H9 (cell line): Measurements from ENCODE around the gene UBE2D2. TPM values are rescaled to one million over a fixed set of nuclear protein-coding genes. Genes with fewer than 3 reads are reported as not detected.

Experiments
- DNase-seq: peaks from one replicate; pipeline ENCODE4 v3.0.0-alpha.2; 2017
- H2AFZ ChIP-seq: one replicate; pipeline ENCODE4 v1.6.1; 2013; ENCODE audit warnings: mild to moderate bottlenecking, low read length, control low read depth, moderate library complexity
- H2AK5ac ChIP-seq: 2 replicates; pipeline ENCODE4 v1.6.1; 2013; ENCODE audit warnings: low read length, control low read depth, mixed read lengths; ENCODE audit not compliant: insufficient read length
- H2BK120ac ChIP-seq: one replicate; pipeline ENCODE4 v1.6.1; 2013; ENCODE audit warnings: low read depth, mild to moderate bottlenecking, low read length, control low read depth, inconsistent platforms; ENCODE audit not compliant: poor library complexity, severe bottlenecking
- H2BK12ac ChIP-seq: 2 replicates; pipeline ENCODE4 v1.6.1; 2013; ENCODE audit warnings: low read length, control low read depth, mixed read lengths, low read depth; ENCODE audit not compliant: insufficient read length
- H2BK15ac ChIP-seq: 2 replicates; pipeline ENCODE4 v1.6.1; 2013; ENCODE audit warnings: low read depth, low read length, control low read depth
- H2BK20ac ChIP-seq: one replicate; pipeline ENCODE4 v1.6.1; 2013; ENCODE audit warnings: low read depth, mild to moderate bottlenecking, low read length, control low read depth, inconsistent platforms; ENCODE audit not compliant: poor library complexity, severe bottlenecking
- H2BK5ac ChIP-seq: 2 replicates; pipeline ENCODE4 v1.6.1; 2013; ENCODE audit warnings: low read length, control low read depth, mixed read lengths; ENCODE audit not compliant: insufficient read length
- H3K14ac ChIP-seq: 2 replicates; pipeline ENCODE4 v1.6.1; 2013; ENCODE audit warnings: low read length, control low read depth; ENCODE audit not compliant: insufficient read depth
- H3K18ac ChIP-seq: 2 replicates; pipeline ENCODE4 v1.6.1; 2013; ENCODE audit warnings: low read depth, mild to moderate bottlenecking, mixed read lengths, low read length, control low read depth; ENCODE audit not compliant: insufficient read length
- H3K23ac ChIP-seq: 2 replicates; pipeline ENCODE4 v1.6.1; 2013; ENCODE audit warnings: low read length, control low read depth, mixed read lengths, low read depth; ENCODE audit not compliant: insufficient read length
- H3K23me2 ChIP-seq: 2 replicates; pipeline ENCODE4 v1.6.1; 2013; ENCODE audit warnings: low read depth, mild to moderate bottlenecking, mixed read lengths, low read length, control low read depth; ENCODE audit not compliant: insufficient read length, poor library complexity, severe bottlenecking
- H3K27ac ChIP-seq: 2 replicates; pipeline ENCODE4 v1.5.1; 2013; ENCODE audit warnings: low read length, control low read depth, mixed read lengths, low read depth; ENCODE audit not compliant: insufficient read length
- H3K27me3 ChIP-seq: 2 replicates; pipeline ENCODE4 v1.6.1; 2013; ENCODE audit warnings: low read length, control low read depth, inconsistent platforms; ENCODE audit not compliant: insufficient read depth
- H3K4ac ChIP-seq: 2 replicates; pipeline ENCODE4 v1.6.1; 2013; ENCODE audit warnings: low read depth, mild to moderate bottlenecking, control low read depth, inconsistent platforms, low read length, moderate library complexity
- H3K4me1 ChIP-seq: 2 replicates; pipeline ENCODE4 v1.6.1; 2013; ENCODE audit warnings: low read length, control low read depth, inconsistent platforms; ENCODE audit not compliant: insufficient read depth
- H3K4me2 ChIP-seq: 2 replicates; pipeline ENCODE4 v1.6.1; 2013; ENCODE audit warnings: low read length, control low read depth, mixed read lengths; ENCODE audit not compliant: insufficient read length, insufficient read depth
- H3K56ac ChIP-seq: 2 replicates; pipeline ENCODE4 v1.6.1; 2013; ENCODE audit warnings: low read depth, mild to moderate bottlenecking, mixed read lengths, low read length, control low read depth; ENCODE audit not compliant: insufficient read length
- H3K79me1 ChIP-seq: 2 replicates; pipeline ENCODE4 v1.6.1; 2013; ENCODE audit warnings: low read depth, mild to moderate bottlenecking, moderate library complexity, low read length, control low read depth, inconsistent platforms; ENCODE audit not compliant: insufficient read depth, poor library complexity, severe bottlenecking
- H3K79me2 ChIP-seq: 2 replicates; pipeline ENCODE4 v1.6.1; 2013; ENCODE audit warnings: low read length, control low read depth, inconsistent platforms; ENCODE audit not compliant: insufficient read depth
- H3K9ac ChIP-seq: 2 replicates; pipeline ENCODE4 v1.6.1; 2013; ENCODE audit warnings: low read length, control low read depth, mixed read lengths; ENCODE audit not compliant: insufficient read length; ENCODE audit errors: extremely low read depth
- H3K9me3 ChIP-seq: one replicate; pipeline ENCODE4 v1.6.1; 2013; ENCODE audit warnings: low read depth, low read length, inconsistent platforms; ENCODE audit not compliant: control insufficient read depth
- H3T11ph ChIP-seq: one replicate; pipeline ENCODE4 v1.6.1; 2013; ENCODE audit warnings: mild to moderate bottlenecking, low read length, control low read depth, inconsistent platforms
- H4K20me1 ChIP-seq: one replicate; pipeline ENCODE4 v1.6.1; 2013; ENCODE audit not compliant: control insufficient read depth, insufficient read length, insufficient read depth
- H4K5ac ChIP-seq: 2 replicates; pipeline ENCODE4 v1.6.1; 2013; ENCODE audit warnings: low read depth, mild to moderate bottlenecking, mixed read lengths, low read length, control low read depth; ENCODE audit not compliant: insufficient read length
- H4K8ac ChIP-seq: replicated peaks from 2 replicates; pipeline ENCODE4 v1.6.1; 2013; ENCODE audit warnings: low read length, control low read depth, mixed read lengths, low read depth; ENCODE audit not compliant: insufficient read length
- H4K91ac ChIP-seq: 2 replicates; pipeline ENCODE4 v1.6.1; 2013; ENCODE audit warnings: low read depth, mild to moderate bottlenecking, moderate library complexity, mixed read lengths, low read length, control low read depth; ENCODE audit not compliant: insufficient read length
- H3K27ac Mint-ChIP-seq, 3 experiments: 2 replicates in 2 of 3; 3 replicates in 1 of 3; pipeline ENCODE4 v1.8.0; 2020 to 2021; ENCODE audit warnings: mixed read lengths in 3 of 3, mild to moderate bottlenecking in 1 of 3, moderate library complexity in 1 of 3
- H3K27me3 Mint-ChIP-seq: 2 replicates; pipeline ENCODE4 v1.8.0; 2021; ENCODE audit warnings: low read depth, mild to moderate bottlenecking, moderate library complexity, mixed read lengths
- H3K36me3 Mint-ChIP-seq, 3 experiments: 2 replicates in 2 of 3; 3 replicates in 1 of 3; pipeline ENCODE4 v1.8.0; 2020 to 2021; ENCODE audit warnings: low read depth in 3 of 3, mixed read lengths in 3 of 3; ENCODE audit not compliant: insufficient read depth in 1 of 3
- H3K4me1 Mint-ChIP-seq, 2 experiments: 2 replicates each; pipeline ENCODE4 v1.8.0; 2020; ENCODE audit warnings: mixed read lengths in 2 of 2
- H3K4me3 Mint-ChIP-seq, 2 experiments: 2 replicates in 1 of 2; 3 replicates in 1 of 2; pipeline ENCODE4 v1.8.0; 2020 to 2021; ENCODE audit warnings: mild to moderate bottlenecking in 2 of 2, mixed read lengths in 2 of 2, moderate library complexity in 1 of 2
- H3K9me3 Mint-ChIP-seq, 2 experiments: 2 replicates in 1 of 2; 3 replicates in 1 of 2; pipeline ENCODE4 v1.8.0; 2020; ENCODE audit warnings: mild to moderate bottlenecking in 2 of 2, mixed read lengths in 2 of 2, moderate library complexity in 1 of 2
- WGBS: extraction: QIAGEN DNeasy Blood & Tissue Kit; methylation state at CpG from one replicate; pipeline ENCODE4 v1.1.7; 2013; ENCODE audit warnings: missing lambda C conversion rate, low lambda C conversion rate, mixed read lengths; ENCODE audit not compliant: insufficient read length; ENCODE audit errors: extremely low coverage; 5-methylcytosine and 5-hydroxymethylcytosine counted together
- total RNA-seq: library from RNA; stranded (reverse); gene quantifications from 2 replicates; pipeline ENCODE4 v1.2.1, GENCODE V29; 2021
- TF ChIP-seq, protein P1 (sequence below): fragments of 200-600 bp; sonication (generic); conservative IDR thresholded peaks from 3 replicates; pipeline ENCODE4 v1.8.0; 2021; ENCODE audit warnings: antibody characterized with exemption, mild to moderate bottlenecking

UBE2D2 gene
- total RNA-seq, 1 experiment from 2014 or later, result 236 TPM

DNA sequence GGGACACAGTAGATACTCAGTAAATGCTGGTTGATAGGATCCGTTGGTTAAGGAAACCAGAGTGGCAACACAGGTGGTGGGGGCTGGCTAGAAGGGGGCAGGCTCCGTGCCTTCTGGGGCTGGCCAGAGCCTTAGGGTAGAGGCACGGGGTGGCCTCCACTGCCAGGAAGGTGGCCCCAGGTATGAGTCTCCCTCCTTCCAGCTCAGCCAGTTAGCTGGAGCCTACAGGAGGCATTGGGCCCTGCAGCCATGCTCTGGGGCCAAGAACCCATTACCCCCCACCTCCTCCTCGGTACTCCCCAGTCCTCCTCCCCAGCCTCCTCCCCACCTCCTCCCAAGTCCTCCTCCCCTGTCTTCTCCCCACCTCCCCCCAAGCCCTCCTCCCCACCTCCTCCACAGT is 114.7 kb downstream of the UBE2D2 start:
- Histone ChIP-seq H2BK120ac (no peak overlapping the region), H3K23ac (no peak overlapping the region), H3K79me1 (no peaks in the 10 kb centered on the region), H3K14ac (no peak overlapping the region), H2BK12ac (no peak overlapping the region), H2AK5ac (no peak overlapping the region), H3K23me2 (no peaks in the 10 kb centered on the region), H2BK5ac (no peak overlapping the region), H3K4me1 (peaks cover 2% of the 10 kb centered on the region; the same call in 1 of the 2 replicates), H4K5ac (no peak overlapping the region), H3K18ac (no peak overlapping the region), H2AFZ (no peak overlapping the region), H3K4ac (no peak overlapping the region), H3K9me3 (no peaks in the 10 kb centered on the region), H3K79me2 (peaks cover 25% of the 10 kb centered on the region; the same call in 1 of the 2 replicates), H3K56ac (no peak overlapping the region), H4K8ac (no peak overlapping the region), H3K4me2 (no peak overlapping the region), H3T11ph (no peak overlapping the region), H4K91ac (no peak overlapping the region), H2BK20ac (no peak overlapping the region), H4K20me1 (no peaks in the 10 kb centered on the region), H3K9ac (no peak overlapping the region), H3K27ac (no peak overlapping the region), H3K27me3 (no peaks in the 10 kb centered on the region), H2BK15ac (no peak overlapping the region)
- WGBS, result no CpG with 5 or more reads among the region's 4 CpGs
- no peaks in the 10 kb centered on the region; the same call in 1 of the 2 replicates for H3K27me3 Mint-ChIP-seq
- no peak for DNase-seq
- no peak overlapping the region; a peak in 1 of 7 replicates for H3K27ac Mint-ChIP-seq
- peaks cover 7 to 15% (median 11%) of the 10 kb centered on the region in 3 experiments; a peak in 6 of 7 replicates for H3K36me3 Mint-ChIP-seq
- peaks cover 30 to 44% of the 10 kb centered on the region in 2 experiments for H3K4me1 Mint-ChIP-seq
- no peak overlapping the region for H3K4me3 Mint-ChIP-seq
- no peaks in the 10 kb centered on the region for H3K9me3 Mint-ChIP-seq
- TF ChIP-seq, protein P1, sequence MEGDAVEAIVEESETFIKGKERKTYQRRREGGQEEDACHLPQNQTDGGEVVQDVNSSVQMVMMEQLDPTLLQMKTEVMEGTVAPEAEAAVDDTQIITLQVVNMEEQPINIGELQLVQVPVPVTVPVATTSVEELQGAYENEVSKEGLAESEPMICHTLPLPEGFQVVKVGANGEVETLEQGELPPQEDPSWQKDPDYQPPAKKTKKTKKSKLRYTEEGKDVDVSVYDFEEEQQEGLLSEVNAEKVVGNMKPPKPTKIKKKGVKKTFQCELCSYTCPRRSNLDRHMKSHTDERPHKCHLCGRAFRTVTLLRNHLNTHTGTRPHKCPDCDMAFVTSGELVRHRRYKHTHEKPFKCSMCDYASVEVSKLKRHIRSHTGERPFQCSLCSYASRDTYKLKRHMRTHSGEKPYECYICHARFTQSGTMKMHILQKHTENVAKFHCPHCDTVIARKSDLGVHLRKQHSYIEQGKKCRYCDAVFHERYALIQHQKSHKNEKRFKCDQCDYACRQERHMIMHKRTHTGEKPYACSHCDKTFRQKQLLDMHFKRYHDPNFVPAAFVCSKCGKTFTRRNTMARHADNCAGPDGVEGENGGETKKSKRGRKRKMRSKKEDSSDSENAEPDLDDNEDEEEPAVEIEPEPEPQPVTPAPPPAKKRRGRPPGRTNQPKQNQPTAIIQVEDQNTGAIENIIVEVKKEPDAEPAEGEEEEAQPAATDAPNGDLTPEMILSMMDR, result no peak
